PC-3 (cell line): Measurements from ENCODE around the gene MTMR2. TPM values are rescaled to one million over a fixed set of nuclear protein-coding genes. Genes with fewer than 3 reads are reported as not detected.
A peak's percentile ranks its signal among the peaks of the same experiment; 100 is the strongest.

Experiments
- ATAC-seq: fragments of 200-7000 bp; cut with Tn5 transposase; 2 replicates; pipeline ENCODE4 v1.9.1; 2020; ENCODE audit warnings: mild to moderate bottlenecking, moderate library complexity
- BruUV-seq: library from RNA; stranded (reverse); fragments of 400-500 nt; replicated peaks from 2 replicates; lab custom pipeline; 2021; lab: Mats Ljungman, UMichigan
- CTCF ChIA-PET: fragments of 300-600 bp; sonication (Branson Sonifier 250); formaldehyde crosslinking; loops from one replicate; lab custom pipeline; 2022; ENCODE audit warnings: antibody characterized with exemption; lab: Charles Lee
- POLR2A ChIA-PET: fragments of 300-600 bp; sonication (Branson Sonifier 250); formaldehyde crosslinking; loops from one replicate; lab custom pipeline; 2022; ENCODE audit warnings: antibody characterized with exemption; ENCODE audit not compliant: unreplicated experiment; lab: Charles Lee
- DNase-seq: peaks from one replicate; pipeline ENCODE4 v3.0.0-alpha.2; 2015
- H2AFZ ChIP-seq: fragments of 300-600 bp; sonication (generic); 2 replicates; pipeline ENCODE4 v1.6.0; 2016; ENCODE audit warnings: antibody characterized with exemption, low read length
- H3F3A ChIP-seq: fragments of 300-600 bp; sonication (generic); one replicate; pipeline ENCODE4 v1.6.0; 2017; ENCODE audit warnings: antibody characterized with exemption, low read length, control low read depth, mild to moderate bottlenecking; ENCODE audit not compliant: unreplicated experiment
- H3K27ac ChIP-seq: fragments of 300-600 bp; sonication (generic); 2 replicates; pipeline ENCODE4 v1.5.1; 2016; ENCODE audit warnings: mild to moderate bottlenecking, low read length
- H3K27me3 ChIP-seq: fragments of 300-600 bp; sonication (generic); 2 replicates; pipeline ENCODE4 v1.6.1; 2016; ENCODE audit warnings: low read length, mixed read lengths
- H3K36me3 ChIP-seq: fragments of 300-600 bp; sonication (generic); 2 replicates; pipeline ENCODE4 v1.6.1; 2016; ENCODE audit warnings: low read depth, mixed run types, low read length, mixed read lengths
- H3K4me1 ChIP-seq: fragments of 300-600 bp; sonication (generic); 2 replicates; pipeline ENCODE4 v1.5.1; 2016; ENCODE audit warnings: low read length; ENCODE audit not compliant: insufficient read depth
- H3K4me2 ChIP-seq: fragments of 300-600 bp; sonication (generic); 2 replicates; pipeline ENCODE4 v1.6.0; 2016; ENCODE audit warnings: low read length
- H3K4me3 ChIP-seq: fragments of 300-600 bp; sonication (generic); 2 replicates; pipeline ENCODE4 v1.5.1; 2016; ENCODE audit warnings: mild to moderate bottlenecking, low read length, mixed read lengths
- H3K79me2 ChIP-seq: fragments of 300-600 bp; sonication (generic); 2 replicates; pipeline ENCODE4 v1.6.1; 2017; ENCODE audit warnings: low read length, mixed read lengths
- H3K9ac ChIP-seq: fragments of 300-600 bp; sonication (generic); 2 replicates; pipeline ENCODE4 v1.6.0; 2016; ENCODE audit warnings: mild to moderate bottlenecking, low read length
- H3K9me2 ChIP-seq: fragments of 300-600 bp; sonication (generic); replicated peaks from 2 replicates; pipeline ENCODE4 v1.6.1; 2016; ENCODE audit warnings: mixed run types, low read length, mixed read lengths
- H3K9me3 ChIP-seq: fragments of 300-600 bp; sonication (generic); 2 replicates; pipeline ENCODE4 v1.6.1; 2016; ENCODE audit warnings: low read length, mixed read lengths
- H4K20me1 ChIP-seq: fragments of 300-600 bp; sonication (generic); 2 replicates; pipeline ENCODE4 v1.6.1; 2016; ENCODE audit warnings: low read length, mixed read lengths
- CTCF ChIP-seq: fragments of 300-600 bp; sonication (generic); conservative IDR thresholded peaks from 2 replicates; pipeline ENCODE4 v1.5.1; 2017; ENCODE audit warnings: antibody characterized with exemption, low read depth, mild to moderate bottlenecking, low read length
- EZH2 ChIP-seq: fragments of 300-600 bp; sonication (generic); IDR thresholded peaks from one replicate; pipeline ENCODE4 v1.6.1; 2017; ENCODE audit warnings: antibody characterized with exemption, mild to moderate bottlenecking, low read length; ENCODE audit not compliant: unreplicated experiment
- EZH2phosphoT487 ChIP-seq: fragments of 300-600 bp; sonication (generic); IDR thresholded peaks from 2 replicates; pipeline ENCODE4 v1.6.1; 2018; ENCODE audit warnings: mild to moderate bottlenecking, antibody characterized with exemption, low read length, borderline replicate concordance
- intact Hi-C: fragments of 100-400 bp; cut with micrococcal nuclease; formaldehyde crosslinking; loops from 2 replicates; pipeline ENCODE4 v1.9.0; 2023
- total RNA-seq: library from RNA; depleted of rRNA; stranded (reverse); fragments of >200 nt; gene quantifications from 2 replicates; pipeline ENCODE4 v1.2.3, GENCODE V29; 2014

The MTMR2 gene
- total RNA-seq, 1 experiment from 2014 or later, result 31.7 TPM

DNA sequence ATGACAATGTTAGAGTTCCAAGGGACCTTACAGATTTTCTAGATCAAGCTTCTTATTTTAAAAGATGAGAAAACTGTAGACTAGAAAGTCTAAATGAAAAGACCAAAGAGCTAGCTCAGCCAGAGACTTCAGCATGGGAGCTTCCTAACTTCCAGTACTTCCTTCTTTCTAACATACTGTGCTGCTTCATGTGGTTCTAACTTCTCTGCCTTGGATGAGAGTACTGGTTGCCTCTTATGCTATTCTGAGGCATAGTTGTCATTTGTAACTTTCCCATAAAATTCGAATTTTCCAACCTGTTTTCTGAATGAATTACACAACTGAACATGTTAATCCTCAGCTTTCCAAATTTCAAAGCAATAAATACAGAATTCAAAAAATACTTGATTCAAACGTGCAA, 1.8 kb downstream of the MTMR2 start:
- H3K4me3 ChIP-seq, result peak overlapping the region; percentile 85
- no peaks in the 10 kb centered on the region for H3K27me3 ChIP-seq
- BruUV-seq, result no TSS peak
- ChIA-PET POLR2A (interaction anchor here (0.8 kb wide), 1 partner anchor 73 kb away, joined by 3 read pairs; no protein-coding TSS in a partner anchor), CTCF (interaction anchor here (0.5 to 1.0 kb wide), 5 partner anchors 14 to 421 kb away, joined by 3 to 5 read pairs (median 3); partner anchors contain the start of gene MAML2)
- H2AFZ ChIP-seq, result no peak overlapping the region
- no peaks in the 10 kb centered on the region for H3F3A ChIP-seq
- ATAC-seq (no peak), DNase-seq (peak; percentile 38)
- TF ChIP-seq CTCF, result no peak
- H3K9me3 ChIP-seq, result no peaks in the 10 kb centered on the region
- H4K20me1 ChIP-seq, result no peaks in the 10 kb centered on the region
- H3K9ac ChIP-seq, result peak overlapping the region; percentile 90; the same call in 1 of the 2 replicates
- peak overlapping the region; percentile 86 for H3K4me2 ChIP-seq
- H3K9me2 ChIP-seq, result no peaks in the 10 kb centered on the region
- no peaks in the 10 kb centered on the region for H3K36me3 ChIP-seq
- peaks cover 36% of the 10 kb centered on the region for H3K4me1 ChIP-seq
- intact Hi-C loops, result no loop called here
- H3K79me2 ChIP-seq, result peaks cover 77% of the 10 kb centered on the region
- no peak overlapping the region for H3K27ac ChIP-seq

DNA sequence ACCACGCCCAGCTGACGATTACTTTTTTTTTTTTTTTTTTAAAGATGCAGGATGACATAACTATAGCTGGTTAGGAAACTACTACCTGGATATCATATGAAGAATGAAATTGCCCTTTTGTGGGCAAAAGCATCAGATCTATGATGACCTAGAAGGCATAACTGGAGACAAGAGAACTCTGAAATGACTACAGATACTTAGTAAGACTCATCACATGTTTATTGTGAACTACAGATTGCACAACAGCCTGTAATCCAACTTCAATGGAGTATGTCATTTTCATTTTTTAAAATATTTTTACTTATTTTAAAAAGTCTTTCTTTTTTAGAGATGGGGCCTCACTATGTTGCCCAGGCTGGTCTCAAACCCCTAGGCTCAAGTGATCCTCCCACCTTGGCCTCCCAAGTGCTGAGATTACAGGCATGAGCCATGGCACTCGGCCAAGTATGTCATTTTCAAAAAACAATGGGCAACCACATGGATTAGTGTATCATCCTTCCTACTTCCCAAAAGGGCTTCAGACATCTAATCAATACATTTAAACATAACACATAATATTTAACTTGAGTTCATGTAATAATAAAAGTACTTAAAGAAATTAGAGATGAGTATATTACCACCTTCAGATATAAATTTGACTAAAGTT, 3.3 kb downstream of the MTMR2 start:
- no peak overlapping the region for H2AFZ ChIP-seq
- no peak overlapping the region for H3K9ac ChIP-seq
- no peaks in the 10 kb centered on the region for H3K27me3 ChIP-seq
- peak overlapping the region; percentile 85; the same call in 1 of the 2 replicates for H3K4me3 ChIP-seq
- CTCF ChIA-PET, result no interaction called here
- no peaks in the 10 kb centered on the region for H3F3A ChIP-seq
- peak overlapping the region; percentile 86; the same call in 1 of the 2 replicates for H3K4me2 ChIP-seq
- H3K27ac ChIP-seq, result no peak overlapping the region
- no peaks in the 10 kb centered on the region for H4K20me1 ChIP-seq
- H3K36me3 ChIP-seq, result no peaks in the 10 kb centered on the region
- POLR2A ChIA-PET, result interaction anchor here (0.7 kb wide), 1 partner anchor 74 kb away, joined by 5 read pairs; no protein-coding TSS in a partner anchor
- peak; percentile 28 for DNase-seq
- BruUV-seq, result no TSS peak
- no peak for ATAC-seq
- peaks cover 40% of the 10 kb centered on the region for H3K4me1 ChIP-seq
- H3K79me2 ChIP-seq, result peaks cover 92% of the 10 kb centered on the region
- TF ChIP-seq EZH2 (no peak), EZH2phosphoT487 (no peak), CTCF (no peak)
- H3K9me3 ChIP-seq, result no peaks in the 10 kb centered on the region
- intact Hi-C loops, result no loop called here
- H3K9me2 ChIP-seq, result no peaks in the 10 kb centered on the region

DNA sequence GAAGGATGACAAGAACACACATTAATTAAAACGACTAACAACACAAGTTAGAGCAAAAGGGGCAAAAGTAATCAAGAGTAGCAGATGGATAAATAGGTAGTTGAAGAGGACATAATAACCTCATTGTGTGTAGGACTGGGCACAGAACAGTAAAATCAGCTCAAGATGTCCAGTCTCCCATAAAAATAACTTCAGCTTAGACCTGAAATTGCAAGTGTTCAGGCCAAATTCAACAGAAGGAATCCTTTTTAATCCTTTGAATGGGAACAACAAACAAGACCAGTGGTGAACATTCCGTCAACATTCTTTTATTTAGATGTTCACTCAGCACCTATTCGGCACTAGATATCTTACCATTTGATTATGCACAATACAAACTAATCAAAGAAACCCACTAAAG, 4.4 kb downstream of the MTMR2 start:
- peaks cover 34% of the 10 kb centered on the region for H3K4me1 ChIP-seq
- no peaks in the 10 kb centered on the region for H3K9me3 ChIP-seq
- POLR2A ChIA-PET, result interaction anchor here (0.7 kb wide), 1 partner anchor 115 kb away, joined by 6 read pairs; no protein-coding TSS in a partner anchor
- TF ChIP-seq EZH2phosphoT487, result no peak
- TF ChIP-seq EZH2, result no peak
- TF ChIP-seq CTCF, result no peak
- peaks cover 99% of the 10 kb centered on the region for H3K79me2 ChIP-seq
- no peak for DNase-seq
- CTCF ChIA-PET, result no interaction called here
- H3F3A ChIP-seq, result no peaks in the 10 kb centered on the region
- no peak overlapping the region for H3K4me3 ChIP-seq
- no peaks in the 10 kb centered on the region for H3K27me3 ChIP-seq
- intact Hi-C loops, result no loop called here
- no TSS peak for BruUV-seq
- H3K27ac ChIP-seq, result no peak overlapping the region
- H3K36me3 ChIP-seq, result no peaks in the 10 kb centered on the region
- no peak overlapping the region for H2AFZ ChIP-seq
- H3K4me2 ChIP-seq, result no peak overlapping the region
- no peaks in the 10 kb centered on the region for H4K20me1 ChIP-seq
- no peaks in the 10 kb centered on the region for H3K9me2 ChIP-seq
- no peak for ATAC-seq
- no peak overlapping the region for H3K9ac ChIP-seq
